ENCODE measurements around the gene MICAL2.

MICAL2 gene

DNA sequence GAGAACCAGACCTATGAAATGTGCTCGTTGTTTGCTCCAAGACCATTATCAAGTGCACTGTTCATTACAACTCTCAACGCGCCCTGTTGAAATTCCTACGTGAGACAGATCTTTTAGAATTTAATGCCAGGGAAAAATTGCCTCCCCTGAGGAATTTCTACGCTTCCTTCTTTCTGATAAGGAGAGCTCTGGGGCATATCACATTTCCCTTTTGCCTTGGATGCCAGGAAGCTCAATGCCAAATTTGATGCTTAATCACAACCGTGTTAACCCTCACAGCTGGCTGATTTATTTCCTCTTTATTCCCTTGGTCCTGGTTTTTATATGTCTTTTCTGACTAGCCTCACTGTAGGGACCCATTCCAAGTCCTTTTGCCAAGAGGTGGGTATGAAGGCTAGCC is 109.4 kb downstream of the MICAL2 start:
- no peak for DNase-seq (ENCODE audit: insufficient read length, low spot score)

DNA sequence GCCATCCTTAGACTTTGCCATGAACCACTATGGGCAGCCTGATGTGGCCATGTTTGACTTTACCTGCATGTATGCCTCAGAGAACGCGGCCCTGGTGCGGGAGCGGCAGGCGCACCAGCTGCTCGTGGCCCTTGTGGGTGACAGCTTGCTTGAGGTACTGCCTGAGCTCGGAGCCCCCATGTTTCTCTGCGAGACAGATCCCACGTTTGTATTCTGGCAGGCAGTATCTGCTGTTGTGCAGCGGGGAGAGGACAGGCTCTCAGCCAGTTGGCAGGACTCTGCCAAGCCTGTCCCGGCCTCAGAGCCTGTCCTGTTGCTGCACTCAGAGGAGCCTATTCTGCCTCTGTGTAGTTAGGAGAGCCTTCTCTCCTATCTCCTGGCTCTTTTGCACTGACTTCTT is 109.9 kb downstream of the MICAL2 start:
- peak; percentile 20 for FAIRE-seq
- no peak for DNase-seq (ENCODE audit: insufficient read length, low spot score)

More for the DNA sequence above, 109.4 kb downstream of the MICAL2 start:
- no peak for FAIRE-seq

DNA sequence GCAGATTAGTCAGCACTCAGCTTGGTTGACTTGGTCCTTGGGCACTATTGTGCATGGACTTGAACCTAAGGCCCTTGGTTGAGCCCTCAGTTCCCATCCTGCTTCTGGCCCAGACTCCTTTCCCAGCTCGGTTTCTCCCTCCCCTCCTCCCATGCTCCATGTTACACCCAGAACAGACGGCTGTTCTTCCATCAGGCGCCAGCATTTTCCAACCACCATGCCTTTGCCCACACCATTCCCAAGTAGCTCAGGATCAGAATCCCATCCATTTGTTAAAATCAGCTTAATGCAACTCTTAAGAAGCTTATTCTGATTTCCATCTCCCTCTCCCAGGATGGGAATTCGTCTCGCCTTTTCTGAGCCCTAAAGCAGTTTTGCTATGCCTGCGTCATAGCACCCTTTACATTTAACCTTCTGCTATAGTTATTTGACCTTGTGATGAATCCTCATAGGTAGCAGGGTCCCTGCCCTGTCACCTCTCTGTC is 110.7 kb downstream of the MICAL2 start:
- FAIRE-seq (no peak), DNase-seq (ENCODE audit: insufficient read length, low spot score) (no peak)

DNA sequence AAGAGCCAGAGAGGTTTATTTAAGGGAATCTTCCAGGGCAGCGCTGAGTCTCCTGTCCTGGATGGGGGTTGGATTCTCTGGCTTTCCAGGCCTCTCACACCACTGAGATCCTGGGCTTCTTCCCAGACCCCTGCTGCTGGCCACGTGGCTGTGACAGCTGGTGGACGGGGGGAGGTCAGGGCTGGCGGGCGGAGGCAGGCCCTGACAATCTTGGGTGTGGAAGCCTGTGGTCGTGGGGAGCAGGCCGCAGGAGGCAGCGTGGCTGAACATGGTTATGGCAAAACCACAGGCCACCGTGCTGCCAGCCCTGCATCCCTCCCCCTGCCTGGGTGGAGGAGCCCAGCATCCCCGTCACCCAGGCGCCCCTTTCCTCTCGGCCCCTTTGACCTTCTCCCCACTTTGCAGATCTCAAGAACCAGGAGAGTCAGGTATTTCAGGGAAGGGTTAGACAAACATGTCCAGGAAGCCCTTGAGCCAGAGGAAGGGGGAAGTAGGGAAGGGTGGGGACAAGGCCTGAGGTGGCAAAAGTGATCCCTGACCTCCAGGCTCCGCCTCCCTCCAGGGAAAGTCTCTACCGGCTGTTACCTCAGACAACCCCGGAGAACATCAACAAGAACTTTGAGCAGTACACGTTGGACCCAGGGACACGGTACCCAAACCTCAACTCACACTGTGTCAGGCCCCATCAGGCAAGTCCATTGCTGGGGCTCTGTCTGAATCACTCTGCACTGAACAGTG is 111.8 kb downstream of the MICAL2 start:
- FAIRE-seq (no peak), DNase-seq (ENCODE audit: insufficient read length, low spot score) (no peak)

DNA sequence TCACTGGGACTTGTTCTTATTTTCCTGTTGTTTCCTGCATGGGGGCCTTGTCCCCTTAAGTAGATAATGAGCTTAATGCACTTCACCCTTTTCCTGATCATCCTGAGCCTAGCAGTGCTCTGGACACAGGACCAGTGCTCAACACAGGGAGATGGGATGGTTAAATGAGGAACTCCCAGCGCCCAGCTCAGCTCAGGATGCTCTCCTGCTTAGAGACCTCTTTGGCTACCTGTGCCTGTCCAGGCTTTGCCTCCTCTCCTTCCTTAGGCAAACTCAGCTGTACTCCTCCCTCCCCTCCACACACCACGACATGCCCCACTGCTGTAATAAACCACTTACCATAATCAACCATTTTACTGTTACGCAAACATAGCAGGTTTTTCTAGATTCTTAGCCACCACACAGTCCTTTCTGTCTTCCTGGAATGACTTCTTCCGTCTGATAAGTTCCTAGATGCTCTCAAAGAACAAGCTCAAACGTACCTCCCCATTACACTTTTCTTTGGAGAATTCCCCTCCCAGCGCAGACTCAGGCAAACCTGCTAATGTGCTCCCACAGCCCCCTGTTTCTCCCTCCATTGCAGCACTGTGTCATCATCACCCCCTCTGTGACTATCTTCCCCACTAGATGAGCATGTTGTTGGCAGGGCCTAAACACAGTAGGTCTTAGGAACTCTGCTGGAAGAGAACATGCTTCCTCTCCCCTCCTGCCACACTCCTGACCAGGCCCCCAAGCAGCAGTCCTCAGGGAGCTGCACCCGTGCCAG is 113.6 kb downstream of the MICAL2 start:
- DNase-seq (ENCODE audit: insufficient read length, low spot score) (no peak), FAIRE-seq (peak; percentile 28)

DNA sequence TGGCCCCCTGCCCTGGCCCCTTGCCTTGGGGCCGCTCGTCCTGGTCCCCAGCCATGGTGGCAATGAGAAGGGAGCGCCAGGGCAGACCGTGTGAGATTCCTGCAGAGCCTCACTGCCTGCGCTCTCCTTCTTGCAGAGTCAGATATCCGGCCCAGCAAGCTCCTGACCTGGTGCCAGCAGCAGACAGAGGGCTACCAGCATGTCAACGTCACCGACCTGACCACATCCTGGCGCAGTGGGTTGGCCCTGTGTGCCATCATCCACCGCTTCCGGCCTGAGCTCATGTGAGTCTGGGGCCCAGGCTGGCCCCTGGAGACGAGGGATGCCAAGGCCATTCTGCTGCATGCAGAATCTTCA is 114.1 kb downstream of the MICAL2 start:
- DNase-seq (ENCODE audit: insufficient read length, low spot score), result peak; percentile 93
- peak; percentile 90 for FAIRE-seq

DNA sequence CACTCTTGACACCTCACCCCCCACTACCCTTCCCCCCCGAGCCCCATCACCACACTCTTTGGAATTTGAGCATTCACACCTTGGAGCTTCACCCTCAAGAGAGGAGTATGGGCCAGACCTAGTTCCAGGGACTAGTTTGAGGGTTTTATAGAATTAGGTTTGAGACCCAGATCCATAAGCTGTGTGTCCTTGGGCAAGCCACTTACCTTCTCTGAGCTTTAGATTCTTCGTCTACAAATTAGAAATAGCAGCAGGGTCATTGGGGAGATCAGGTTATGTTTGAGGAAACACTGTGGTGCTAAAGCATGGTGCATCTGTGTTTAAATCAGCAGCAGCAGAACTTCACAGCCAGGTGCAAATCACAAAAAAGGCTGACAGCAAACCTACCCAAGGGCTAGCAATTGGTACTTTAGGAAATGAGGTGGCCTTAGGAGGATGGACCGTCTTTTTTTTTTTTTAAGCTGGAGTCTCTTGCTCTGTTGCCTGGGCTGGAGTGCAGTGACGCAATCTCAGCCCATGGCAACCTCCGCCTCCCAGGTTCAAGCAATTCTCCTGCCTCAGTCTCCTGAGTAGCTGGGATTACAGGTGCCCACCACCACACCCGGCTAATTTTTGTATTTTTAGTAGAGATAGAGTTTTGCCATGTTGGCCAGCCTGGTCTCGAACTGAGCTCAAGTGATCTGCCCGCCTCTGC is 114.8 kb downstream of the MICAL2 start:
- peak; percentile 38 for FAIRE-seq
- DNase-seq (ENCODE audit: insufficient read length, low spot score), result no peak

DNA sequence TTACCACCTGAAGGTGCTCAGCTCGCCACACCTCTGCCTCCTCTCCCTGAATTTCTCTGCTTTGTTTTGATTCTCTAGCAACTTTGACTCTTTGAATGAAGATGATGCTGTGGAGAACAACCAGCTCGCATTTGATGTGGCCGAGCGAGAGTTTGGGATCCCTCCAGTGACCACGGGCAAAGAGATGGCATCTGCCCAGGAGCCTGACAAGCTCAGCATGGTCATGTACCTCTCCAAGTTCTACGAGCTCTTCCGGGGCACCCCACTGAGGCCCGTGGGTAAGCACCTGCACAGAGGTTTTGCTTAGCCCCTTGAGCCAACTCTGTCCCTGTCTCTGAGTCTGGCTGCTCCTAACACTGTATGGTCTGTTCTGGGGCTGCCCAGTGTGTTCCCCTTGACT is 115.7 kb downstream of the MICAL2 start:
- no peak for DNase-seq (ENCODE audit: insufficient read length, low spot score)
- FAIRE-seq, result no peak

DNA sequence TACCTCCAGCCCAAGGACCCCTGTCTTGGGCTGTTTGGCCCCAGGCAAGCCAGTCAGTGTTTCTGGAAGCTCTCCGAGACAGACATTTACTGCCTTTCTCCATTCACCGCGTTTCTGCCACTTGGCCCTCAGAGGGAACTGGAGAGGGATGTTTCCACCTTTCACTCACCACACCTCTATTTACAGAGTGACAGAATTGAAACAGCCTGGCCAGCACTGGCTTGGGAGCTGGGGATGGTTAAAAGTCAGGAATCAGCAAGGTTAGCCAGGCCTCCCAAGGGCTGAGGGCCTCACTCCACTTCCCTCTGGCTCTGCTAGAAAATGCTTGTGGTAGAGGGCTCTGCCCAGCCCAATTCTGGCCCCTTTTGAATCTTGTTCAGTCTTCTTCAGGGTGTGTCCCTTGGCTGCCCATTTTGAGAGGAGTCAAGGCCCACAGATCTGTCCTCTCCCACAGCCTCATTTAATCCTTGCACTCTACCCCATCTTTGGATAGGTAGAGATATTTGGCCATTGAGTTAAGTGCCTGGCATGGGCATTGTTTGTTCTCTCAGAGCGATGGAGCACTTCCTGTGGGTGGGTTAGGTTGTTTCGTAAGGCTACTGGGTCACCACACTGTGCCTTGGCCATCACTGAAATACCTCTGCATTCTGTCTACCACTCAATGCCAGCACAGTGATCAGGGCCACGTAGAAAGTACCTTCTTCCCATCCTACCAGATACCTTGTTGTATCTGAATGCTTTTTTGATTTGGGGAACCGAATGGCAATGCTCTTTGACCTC is 119.2 kb downstream of the MICAL2 start:
- no peak for FAIRE-seq
- DNase-seq (ENCODE audit: insufficient read length, low spot score), result no peak

DNA sequence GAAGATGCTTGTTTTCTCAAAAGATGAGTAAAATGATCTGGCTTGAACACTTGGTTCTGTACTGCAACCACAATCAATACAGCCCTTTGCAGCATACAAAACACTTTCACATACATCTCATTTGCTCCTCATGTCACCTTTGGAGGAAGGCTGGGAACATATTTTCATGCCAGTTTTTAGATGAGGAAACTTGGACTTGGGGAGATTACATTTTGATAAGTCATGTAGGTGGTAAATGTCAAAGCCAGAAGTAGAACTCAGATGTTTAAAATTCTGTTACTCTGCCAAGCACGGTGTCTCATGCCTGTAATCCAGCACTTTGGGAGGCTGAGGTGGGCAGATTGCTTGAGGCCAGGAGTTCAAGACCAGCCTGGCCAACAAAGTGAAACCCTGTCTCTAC is 121.8 kb downstream of the MICAL2 start:
- FAIRE-seq (no peak), DNase-seq (ENCODE audit: insufficient read length, low spot score) (no peak)

DNA sequence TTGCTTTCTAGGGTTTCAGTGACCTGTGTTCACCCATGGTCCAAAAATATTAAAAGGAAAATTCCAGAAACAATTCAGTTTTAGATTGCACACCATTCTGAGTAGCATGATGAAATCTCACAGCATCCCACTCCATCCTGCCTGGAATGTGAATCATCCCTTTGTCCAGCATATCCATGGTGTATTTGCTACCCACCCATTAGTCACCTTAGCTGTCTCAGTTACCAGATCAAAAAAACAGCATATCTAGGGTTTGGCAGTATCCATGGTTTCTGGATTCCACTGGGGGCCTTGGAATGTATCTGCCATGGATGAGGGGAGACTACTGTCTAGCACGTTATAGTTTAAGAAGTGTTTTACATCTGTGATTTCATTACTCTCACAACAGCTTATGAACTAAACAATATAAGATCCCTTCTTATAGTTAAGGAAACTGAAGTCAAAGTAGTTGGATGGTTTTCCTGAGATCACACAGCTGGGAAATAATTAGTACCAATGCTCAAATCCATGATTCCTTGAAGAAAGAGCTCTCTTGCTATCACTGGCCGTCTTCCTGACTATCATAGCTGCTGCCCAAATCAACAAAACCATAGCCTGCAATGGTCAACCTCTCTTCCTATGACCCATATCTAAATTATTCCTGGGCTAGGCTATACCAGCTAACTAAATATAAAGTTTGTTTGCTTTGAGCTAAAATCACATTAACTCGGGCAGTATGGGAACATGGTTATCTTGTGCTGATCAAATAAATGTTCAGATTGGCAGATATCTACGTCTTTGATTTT is 122.6 kb downstream of the MICAL2 start:
- FAIRE-seq (peak; percentile 81), DNase-seq (ENCODE audit: insufficient read length, low spot score) (peak; percentile 44)

DNA sequence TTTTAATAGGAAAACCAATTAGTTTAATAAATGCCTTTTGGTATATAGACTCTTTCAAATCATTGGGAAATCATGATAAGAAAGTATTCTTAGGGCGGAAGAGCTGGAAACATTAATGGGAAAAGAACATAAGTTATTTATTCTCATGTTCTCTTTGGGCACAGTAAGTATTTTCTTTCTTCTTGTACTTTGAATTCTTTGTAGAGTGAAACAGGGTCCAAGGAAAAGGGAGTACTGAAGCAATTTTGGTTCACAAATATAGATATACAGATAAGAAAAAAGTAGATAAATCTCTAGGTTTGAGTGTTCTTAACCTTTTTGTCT is 123.2 kb downstream of the MICAL2 start:
- DNase-seq (ENCODE audit: insufficient read length, low spot score), result no peak
- FAIRE-seq, result no peak

DNA sequence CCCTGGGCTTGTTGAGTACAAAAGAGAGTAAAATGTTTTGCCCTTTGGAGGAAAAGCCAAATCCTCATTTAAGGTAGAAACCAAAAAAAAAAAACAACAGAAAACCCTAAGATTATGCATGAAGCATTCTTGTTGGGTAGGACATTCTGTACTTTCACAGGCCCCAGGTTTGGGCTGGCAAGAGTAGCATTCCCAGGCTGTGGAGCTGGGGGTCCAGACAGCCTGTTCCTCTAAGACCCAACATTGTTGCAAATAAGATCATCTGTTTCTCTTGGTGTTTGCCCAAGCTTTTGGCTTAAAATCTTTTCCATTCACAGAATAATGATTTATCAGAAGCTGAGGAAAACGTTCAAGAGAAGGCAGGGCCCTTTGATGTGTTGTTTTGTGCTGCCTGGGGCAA is 123.8 kb downstream of the MICAL2 start:
- FAIRE-seq, result no peak
- no peak for DNase-seq (ENCODE audit: insufficient read length, low spot score)

DNA sequence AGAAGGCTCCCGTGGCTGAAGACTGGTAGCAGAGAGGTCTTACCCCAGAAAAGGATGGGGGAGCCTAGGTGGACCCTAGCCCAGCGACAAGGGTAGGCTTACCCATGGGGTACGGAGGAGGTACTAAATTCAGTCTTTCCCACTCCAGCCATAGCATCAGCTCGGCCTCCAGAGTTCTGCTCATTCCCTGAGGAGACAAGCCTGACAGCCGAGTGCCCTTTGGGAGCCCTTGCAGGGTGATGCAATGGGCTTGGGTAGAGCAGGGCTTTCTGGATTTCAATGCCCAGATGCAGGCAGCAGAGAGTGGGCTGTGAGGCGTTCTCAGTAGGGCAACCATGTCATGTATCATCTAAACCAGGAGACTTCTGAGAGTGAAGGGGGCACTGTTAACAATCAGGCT is 124.7 kb downstream of the MICAL2 start:
- DNase-seq (ENCODE audit: insufficient read length, low spot score), result no peak
- no peak for FAIRE-seq

DNA sequence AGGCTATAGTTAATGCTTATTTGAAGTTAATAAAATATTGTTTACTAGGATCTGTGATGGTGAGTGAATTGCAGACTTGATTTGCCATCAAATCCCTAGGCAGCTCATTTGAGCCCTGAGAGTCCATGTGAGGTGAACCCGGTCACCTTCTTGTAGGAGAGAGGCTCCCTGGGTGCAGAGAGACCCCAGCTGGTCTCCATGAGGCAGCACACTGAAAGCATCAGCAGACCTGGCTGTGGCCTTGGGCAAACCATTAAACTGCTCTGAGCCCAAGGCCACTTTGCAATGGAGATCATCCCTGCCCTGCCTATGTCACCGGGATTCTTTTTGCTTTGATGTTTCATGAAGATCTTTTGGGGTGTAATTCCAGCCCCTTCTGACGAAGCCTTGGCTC is 125.2 kb downstream of the MICAL2 start:
- peak; percentile 60 for DNase-seq (ENCODE audit: insufficient read length, low spot score)
- FAIRE-seq, result no peak

DNA sequence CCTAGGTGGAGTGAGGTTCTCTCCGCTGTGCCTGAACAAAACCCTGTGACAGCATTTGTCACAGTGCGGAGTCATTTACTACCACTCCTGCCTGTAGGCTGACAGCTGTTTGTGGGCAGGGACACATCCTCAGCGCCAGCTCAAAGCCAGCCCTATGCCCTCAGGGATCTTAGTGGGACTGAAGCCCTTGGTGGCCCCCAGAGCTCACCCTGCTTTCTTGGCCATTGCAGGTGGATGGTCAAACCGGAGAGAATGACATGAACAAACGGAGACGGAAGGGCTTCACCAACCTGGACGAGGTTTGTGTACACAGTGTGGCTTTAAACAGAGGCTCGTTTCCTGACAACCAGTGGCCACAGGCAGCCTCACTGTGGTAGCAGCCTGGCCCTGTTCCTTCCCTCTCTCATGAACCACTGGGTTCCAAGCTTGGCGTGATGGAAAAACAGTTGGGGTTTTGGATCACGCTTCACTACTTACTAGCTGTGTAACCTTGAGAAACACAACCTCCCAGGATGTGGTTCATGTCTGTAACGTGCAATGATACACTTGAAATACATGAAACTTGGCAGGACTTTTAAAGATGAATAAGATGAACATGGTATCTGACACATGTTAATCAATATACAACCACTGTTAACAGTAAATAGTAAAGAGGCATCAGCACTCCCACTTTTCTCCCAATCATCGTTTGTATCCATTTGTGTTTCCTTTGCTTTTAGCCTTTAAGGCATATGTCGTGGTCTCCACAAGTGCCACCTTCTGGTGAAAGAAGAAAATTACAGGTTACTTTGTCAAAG is 125.8 kb downstream of the MICAL2 start:
- peak; percentile 68 for DNase-seq (ENCODE audit: insufficient read length, low spot score)
- peak; percentile 40 for FAIRE-seq

DNA sequence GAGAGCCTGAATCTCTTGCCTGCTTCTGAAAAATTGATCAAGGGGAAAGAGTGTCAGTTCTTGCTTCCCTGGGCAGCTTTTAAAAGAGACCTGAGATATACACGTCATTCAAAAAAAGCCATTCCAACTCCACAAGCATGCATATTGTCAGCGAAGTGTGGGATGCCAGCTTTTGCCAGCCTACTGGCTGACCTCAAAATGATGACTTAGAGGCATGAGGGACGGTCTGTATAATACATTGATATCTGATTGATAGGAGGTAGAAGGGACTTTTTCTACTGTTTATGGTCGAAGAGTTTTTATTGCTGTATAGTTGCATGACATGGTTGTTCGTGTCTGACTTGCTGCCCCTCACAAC is 126.3 kb downstream of the MICAL2 start:
- DNase-seq (ENCODE audit: insufficient read length, low spot score) (no peak), FAIRE-seq (no peak)

DNA sequence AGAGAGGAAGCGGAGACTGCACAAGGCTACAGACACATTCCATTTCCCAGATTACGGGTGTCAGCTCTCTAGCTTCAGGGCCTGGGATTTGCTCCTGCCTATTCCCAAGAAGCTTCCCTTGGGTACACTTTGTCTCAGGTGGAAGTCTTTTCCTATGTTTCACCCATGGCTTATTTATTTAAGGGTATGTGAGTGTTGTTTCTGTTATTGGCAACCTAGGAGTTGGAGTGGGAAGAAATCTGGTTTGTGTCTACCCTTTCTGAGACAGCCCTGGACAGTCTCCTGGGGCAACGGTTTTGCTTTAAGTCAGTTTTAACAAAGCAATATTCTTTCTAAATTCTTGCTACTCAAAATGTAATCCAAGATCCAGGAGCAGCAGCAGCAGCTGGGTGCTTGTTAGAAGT is 127.0 kb downstream of the MICAL2 start:
- DNase-seq (ENCODE audit: insufficient read length, low spot score), result no peak
- no peak for FAIRE-seq

DNA sequence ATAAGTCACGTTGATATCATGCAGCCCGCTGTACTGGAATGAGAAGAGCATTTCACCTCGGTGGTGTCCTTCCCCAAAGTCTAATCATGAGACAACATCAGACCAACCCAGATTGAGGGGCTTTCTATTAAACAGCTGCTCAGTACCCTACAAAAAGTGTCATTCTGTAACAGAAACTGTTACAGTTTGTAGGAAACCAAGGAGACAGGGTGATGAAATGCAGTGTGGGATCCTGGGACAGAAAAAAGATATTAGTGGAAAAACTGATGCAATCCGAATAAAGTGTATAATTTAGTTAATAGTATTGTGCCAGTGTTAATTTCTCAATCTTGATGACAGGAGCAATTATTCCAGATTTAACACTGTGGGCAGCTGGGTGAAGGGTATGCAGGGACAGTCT is 128.0 kb downstream of the MICAL2 start:
- FAIRE-seq (no peak), DNase-seq (ENCODE audit: insufficient read length, low spot score) (no peak)

DNA sequence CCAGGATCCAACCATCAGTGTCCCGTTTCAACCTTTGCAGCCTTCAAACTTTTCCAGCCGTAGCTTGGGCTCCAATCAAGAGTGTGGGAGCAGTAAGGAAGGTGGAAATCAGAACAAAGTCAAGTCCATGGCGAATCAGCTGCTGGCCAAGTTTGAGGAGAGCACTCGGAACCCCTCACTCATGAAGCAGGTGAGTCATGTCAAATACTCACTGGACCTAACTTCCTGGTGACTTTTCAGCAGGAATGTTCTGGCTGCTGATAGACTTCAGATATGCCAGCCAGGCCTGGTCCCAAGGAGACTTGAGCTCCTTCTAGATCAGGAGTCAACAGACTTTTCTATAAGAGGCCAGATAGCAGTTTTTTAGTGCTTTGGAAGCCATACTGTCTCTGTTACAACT is 129.0 kb downstream of the MICAL2 start:
- DNase-seq (ENCODE audit: insufficient read length, low spot score) (no peak), FAIRE-seq (no peak)

Data from HTR-8/SVneo (cell line).